Cardiac septum (tissue), 1 donor: Measurements from ENCODE around the gene ISYNA1. TPM values are rescaled to one million over a fixed set of nuclear protein-coding genes. Genes with fewer than 3 reads are reported as not detected.

ENCODE experiments used
- DNase-seq: peaks from one replicate; pipeline ENCODE4 v3.0.0-alpha.2; 2020; ENCODE audit warnings: low spot score
- intact Hi-C: fragments of 100-400 bp; cut with DNase I; formaldehyde crosslinking; loops from one replicate; pipeline ENCODE4 v1.14.0; 2022
- total RNA-seq: library from RNA; stranded (reverse); fragmentation: NEBNext Ultra II Directional; extraction: Animal tissue kit (Norgen Biotek cat#: 25700); gene quantifications from one replicate; pipeline ENCODE4 v1.2.1, GENCODE V29; 2021
- donor health status: DM: no; HTN: no; CAD: no.

Gene ISYNA1
- total RNA-seq, 1 donor from 2014 or later = 32.9 TPM

DNA sequence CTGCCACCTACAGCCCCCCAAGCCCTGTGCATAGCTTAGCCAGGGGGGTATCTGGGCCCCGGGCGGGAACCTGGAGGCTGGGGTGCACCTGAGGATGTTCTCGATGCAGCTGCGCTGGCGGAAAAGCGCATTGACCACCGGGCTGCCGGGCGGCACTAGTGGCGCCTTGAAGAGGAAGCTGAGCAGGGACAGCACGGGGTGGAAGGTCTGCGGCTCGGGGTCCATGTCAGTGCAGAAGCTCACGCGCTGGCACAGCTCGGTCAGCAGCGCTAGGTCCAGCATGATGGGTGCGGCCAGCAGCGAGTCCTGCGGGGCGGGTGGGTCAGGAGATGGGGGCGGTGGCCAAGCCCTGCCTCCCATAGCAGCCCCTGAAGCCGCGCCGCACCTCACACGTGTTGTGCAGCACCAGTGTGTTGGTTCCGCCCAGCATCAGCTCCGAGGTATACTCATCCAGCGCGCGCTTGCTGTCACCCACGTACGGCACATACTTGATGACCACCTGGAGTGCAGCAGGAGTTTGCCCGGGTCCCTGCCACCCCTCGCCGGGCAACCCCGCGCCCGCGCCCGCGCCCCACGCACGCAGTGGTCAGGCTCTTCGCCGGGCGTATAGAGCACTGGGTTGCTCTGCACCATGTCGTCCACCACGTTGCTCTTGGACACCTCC lies 2.6 kb downstream of the ISYNA1 start:
- DNase-seq = no peak
- intact Hi-C loops = no loop called here

DNA sequence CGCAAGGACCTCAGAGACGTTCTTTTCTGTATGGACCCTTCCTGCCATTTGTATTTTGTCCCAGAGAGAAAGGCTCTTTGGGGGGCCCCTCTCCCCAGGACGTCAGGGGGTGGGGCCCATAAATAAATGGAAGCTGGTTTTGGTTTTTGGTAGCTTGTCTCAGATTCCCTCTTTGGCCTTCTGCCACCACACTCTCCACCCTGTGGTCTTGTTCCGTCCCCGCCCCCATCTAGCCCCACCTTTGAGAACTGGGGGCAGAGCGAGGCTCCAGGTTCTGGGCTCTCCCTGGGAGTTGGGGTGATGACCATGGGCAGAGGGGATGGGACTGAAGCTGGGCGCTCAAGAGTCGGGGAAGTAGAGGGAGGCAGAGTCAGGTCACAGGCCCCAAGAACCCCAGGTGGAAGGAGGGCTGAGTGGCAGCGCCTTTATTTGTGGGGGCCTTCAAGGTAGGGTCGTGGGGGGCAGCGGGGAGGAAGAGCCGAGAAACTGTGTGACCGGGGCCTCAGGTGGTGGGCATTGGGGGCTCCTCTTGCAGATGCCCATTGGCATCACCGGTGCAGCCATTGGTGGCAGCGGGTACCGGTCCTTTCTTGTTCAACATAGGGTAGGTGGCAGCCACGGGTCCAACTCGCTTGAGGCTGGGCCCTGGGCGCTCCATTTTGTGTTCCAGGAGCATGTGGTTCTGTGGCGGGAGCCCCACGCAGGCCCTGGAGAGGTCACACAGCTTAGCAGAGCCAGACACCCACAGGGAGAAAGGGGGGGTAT lies 3.3 kb downstream of the ISYNA1 start:
- intact Hi-C loops = no loop called here
- no peak for DNase-seq

DNA sequence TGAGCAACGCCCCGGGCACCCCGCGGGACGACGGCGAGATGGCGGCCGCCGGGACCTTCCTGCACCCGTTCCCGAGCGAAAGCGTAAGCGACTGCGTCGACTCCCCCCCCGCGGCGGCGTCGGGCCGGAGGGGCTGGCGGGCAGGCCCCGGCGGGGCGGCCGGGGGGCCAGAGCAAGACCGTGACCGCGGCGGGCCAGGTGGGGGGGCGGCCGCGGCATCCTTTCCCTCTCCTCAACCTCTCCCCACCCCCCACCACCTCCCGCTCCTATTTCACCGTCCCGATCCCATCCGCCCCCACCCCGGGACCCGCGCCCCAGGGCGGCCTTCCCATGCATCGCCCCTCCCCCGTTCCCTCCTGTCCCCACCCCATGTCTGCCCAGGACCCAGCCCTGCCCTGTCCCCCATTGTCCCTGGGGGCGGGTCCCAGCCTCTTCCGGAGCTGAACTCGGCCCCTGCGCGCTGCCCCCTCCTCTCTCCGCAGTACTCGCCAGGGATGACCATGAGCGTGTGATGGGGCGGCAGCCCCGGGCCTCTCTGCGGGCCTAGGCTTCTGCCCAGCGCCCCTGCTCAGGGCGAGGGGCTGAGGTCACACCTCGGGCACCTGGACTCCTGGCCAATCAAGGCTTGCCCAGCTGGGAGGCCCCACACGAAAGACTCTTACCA lies 4.1 kb downstream of the ISYNA1 start:
- DNase-seq = no peak
- intact Hi-C loops = no loop called here

DNA sequence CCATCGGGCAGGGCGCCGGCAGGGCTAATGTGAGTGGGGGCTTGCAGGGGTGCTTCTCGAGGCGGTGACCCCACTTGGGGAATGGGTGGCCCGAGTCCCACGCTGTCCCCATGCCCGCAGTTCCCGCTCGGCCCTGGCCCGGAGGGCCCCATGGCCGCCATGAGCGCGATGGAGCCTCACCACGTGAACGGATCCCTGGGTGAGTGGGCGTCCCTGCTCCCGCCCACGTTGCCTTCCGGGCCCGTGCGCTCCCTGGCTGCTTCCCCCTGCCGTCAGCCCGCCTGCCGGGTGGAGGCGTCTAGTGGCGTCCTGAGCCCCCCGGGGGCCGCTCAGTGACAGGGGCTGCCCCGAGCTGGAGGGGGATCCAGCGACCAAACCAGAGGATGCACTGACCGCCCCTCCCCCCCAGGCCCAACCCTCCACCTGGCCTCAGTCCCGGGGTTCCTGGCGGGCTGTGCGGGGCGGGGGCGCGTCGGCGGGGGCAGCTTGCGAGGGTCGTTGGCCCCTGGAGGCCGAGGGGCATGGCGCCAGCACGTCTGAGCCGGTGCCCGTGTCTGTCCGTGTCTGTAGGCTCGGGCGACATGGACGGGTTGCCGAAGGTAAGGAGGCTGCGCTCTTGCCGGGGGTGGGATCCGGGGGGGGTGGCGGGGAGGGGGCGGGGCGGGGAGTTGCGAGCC lies 4.8 kb downstream of the ISYNA1 start:
- intact Hi-C loops = no loop called here
- no peak for DNase-seq

DNA sequence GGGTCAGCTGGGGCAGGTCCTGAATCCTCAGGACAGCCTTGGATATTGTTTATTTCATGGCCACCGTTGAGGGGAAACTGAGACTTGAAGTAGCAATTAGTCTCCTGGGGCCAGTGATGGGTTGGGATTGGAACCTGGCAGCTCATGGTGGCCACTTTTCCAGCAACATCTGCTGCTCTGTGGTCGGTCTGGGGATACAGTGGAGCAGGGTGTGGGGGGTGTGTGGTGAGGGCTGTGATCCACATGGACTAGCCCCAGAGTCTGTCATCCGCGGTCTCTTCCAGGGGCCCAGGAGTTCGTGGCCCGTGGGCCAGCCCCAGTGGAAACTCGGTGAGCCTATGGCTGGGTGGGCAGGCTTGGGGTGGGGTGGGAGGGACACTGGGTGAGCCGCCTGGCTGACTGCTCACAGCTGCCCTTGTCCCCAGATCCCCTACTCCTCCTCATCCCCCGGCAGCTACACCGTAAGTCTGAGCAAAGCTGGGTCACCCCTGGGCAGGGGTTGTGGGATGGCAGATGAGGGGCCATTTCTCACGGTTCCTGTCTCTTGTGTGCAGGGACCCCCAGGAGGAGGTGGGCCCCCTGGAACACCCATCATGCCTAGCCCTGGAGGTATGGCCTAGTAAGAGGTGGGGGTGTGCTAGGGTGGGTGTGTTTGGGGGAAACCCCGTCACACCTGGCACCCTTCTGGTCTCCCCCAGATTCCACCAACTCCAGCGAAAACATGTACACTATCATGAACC lies 5.5 kb downstream of the ISYNA1 start:
- no peak for DNase-seq
- intact Hi-C loops = no loop called here

DNA sequence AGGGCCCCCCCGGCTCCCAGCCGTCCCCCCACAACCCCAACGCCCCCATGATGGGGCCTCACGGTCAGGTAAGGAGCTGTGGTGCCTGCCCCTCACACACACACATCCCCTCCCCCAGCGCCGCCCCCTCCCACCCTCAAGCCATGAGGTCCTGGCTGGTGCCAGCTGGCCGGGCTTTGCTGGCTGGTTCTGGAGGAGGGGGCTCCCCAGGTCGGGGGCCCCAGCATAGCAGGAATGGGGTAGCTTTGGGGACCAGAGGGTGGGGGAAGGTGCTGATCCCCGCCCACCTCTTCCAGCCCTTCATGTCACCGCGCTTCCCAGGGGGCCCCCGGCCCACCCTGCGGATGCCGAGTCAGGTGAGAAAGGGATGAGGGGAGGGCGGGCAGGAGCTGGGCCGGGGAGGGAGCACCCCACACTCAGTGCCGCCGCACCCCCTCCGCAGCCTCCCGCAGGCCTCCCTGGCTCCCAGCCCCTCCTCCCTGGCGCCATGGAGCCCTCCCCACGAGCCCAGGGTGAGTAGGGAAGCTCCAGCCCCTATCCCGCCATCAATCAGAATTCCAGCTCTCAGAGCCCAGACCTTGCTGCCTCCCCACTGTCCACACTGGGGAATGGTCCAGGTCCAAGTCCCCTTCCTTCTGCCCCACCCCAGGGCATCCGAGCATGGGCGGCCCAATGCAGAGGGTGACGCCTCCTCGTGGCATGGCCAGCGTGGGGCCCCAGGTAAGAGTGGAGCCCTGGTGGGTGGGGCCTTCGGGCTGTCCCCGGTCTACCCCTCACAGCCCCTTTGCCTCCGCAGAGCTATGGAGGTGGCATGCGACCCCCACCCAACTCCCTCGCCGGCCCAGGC lies 6.4 kb downstream of the ISYNA1 start:
- intact Hi-C loops = no loop called here
- no peak for DNase-seq

DNA sequence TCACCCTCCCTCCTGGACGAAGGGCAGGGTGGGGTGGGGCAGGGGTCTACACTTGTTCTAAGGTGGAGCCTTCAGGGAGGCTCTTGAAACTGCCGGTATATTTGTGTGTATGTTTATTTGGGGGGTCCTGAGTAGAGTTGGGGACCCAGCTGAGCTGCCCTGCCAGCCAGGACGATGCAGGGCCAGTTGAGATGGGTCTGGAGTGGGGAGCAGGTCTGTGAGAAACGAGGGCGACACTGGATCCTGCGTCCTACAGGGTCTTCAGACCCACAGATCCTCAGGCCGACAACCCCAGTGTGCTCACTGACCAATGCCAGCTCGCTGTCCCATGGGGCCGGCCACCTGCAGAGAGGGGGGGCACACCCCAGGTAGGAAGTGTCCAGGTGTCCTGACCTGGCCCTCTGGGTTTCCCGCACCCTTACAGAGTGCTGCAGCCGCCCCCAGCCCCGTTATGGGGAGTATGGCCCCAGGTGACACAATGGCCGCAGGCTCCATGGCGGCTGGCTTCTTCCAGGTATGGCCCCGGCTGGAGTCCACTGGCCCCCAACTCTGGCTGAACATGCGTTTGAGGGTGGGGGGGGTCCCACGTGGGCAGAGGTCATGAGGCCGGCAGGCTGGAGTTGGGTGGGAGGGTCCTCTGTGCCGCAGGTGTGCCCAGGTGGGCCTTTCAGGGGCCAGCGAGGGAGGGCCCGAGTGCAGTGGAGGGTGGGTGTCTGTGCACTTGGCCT lies 7.4 kb downstream of the ISYNA1 start:
- DNase-seq = no peak
- intact Hi-C loops = no loop called here

DNA sequence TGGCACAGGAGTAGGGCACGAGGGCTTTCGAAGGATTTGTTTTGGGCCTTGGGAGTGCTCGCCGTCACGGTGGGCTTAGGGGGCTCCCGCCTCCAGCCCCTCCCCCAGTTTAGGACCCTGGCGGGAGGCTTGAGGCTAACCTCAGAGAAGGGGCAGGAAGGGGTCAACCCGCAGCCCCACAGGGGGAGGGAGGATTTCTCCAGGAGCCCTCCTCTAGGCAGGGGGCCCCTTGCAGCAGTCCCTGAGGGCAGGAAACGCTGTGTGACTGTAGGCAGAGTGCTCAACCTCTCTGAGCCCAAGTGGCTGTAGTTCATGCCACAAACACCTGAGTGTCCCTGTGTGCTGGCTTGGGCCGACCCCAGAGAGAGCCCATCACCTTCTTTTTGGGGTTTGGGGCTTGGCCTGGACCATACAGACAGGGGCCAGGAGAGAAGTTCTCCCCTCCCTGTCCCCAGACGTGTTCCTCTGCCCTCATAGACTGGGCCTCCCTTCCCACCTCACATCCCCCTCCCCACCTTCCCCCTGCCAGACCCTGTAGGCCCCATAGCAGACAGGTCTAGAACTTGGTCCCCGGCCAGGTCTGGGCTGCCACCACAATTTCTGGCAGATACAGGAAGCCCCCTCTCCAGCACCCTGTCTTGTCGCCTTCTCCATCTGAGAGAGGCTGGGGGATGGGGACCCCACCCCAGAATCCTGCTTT lies 8.1 kb downstream of the ISYNA1 start:
- intact Hi-C loops = no loop called here
- DNase-seq = no peak

DNA sequence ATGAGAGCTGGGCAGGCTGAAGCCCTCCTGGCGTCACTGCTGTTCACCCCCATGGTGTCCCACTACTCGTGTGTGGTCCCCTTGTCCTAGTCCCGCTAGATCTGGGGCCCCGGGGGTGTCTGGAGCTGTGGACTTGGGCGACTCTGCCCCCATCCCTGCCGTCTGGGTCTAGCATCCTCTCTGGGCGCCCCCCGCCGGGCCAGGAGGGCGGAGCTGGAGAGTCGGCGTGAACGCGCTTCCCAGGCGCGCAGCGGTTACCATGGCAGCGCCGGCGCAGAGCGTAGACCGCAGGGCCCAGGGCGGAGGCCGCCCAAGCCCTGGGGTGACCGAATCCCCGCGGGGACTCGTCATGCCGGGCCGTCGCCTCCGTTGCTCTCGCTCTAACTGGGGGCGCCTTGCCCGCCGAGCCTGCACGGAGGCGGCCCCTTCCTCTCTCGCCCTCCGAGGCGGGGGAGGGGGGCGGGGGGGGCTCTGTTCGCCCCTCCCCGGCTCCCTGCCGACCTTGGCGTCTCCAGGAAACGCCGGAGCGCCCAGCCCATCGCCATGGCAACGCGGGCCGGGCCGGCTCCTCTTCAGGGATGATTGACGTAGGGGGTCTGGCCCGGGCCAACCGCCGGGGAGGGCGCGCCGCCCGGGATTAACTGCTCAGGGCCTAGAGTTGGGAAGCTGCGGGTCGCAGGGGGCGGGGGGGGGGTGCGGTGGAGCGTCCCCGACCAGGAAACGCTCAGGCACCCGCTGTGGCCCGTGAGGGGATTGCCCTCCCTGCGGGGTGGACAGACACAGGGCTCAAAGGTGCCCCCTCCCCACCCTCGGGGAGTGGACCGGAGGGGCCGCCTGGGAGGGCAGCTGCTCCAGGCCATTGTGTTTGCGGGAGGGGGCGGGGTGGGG lies 8.9 kb downstream of the ISYNA1 start:
- peak; percentile 84 for DNase-seq
- intact Hi-C loops = no loop called here

DNA sequence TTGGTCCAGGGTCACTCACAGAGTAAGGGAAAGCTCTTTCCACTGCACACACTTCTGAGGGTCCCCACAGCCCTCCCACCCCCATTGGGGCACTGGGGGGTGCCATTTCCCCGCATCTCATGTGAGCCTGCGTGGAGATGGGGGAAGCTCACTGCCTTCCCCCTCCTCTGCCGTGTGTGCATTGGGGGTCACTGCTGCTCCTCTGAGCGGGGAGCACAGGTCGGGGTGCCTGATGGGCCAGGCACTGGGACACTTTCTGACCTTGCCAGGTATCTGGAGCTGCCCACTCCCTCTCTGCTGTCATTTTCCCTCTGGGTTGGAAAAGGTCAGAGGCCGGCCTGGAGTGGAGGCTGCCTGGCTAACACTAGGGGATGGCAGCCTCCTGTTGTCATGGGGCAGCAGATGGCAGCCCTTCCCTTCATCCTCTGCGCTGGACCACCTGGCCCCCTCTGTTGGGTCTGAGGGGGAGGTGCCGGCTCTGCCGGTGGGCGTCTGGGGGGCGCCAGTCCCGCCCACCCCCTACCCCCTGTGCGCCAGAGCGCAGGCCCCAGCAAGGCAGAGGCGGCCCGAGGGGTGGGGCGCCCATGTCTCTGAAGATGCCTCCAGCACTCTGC lies 9.7 kb downstream of the ISYNA1 start:
- intact Hi-C loops = no loop called here
- no peak for DNase-seq

DNA sequence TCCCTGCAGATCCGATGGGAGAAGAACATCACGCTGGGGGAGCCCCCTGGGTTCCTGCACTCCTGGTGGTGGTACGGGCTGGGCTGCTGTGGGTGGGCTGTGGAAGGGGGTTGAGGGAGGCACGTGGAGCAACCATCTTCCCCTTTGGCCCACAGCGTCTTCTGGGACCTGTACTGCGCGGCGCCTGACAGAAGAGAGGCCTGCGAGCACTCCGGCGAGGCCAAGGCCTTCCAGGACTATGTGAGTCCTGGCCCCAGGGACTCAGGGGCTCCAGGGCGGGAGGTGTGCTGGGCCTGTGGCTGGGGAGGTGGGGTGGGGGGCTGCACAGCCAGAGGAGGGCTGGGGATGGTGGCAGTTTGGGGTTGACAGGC lies 10.2 kb downstream of the ISYNA1 start:
- DNase-seq = no peak
- intact Hi-C loops = no loop called here

DNA sequence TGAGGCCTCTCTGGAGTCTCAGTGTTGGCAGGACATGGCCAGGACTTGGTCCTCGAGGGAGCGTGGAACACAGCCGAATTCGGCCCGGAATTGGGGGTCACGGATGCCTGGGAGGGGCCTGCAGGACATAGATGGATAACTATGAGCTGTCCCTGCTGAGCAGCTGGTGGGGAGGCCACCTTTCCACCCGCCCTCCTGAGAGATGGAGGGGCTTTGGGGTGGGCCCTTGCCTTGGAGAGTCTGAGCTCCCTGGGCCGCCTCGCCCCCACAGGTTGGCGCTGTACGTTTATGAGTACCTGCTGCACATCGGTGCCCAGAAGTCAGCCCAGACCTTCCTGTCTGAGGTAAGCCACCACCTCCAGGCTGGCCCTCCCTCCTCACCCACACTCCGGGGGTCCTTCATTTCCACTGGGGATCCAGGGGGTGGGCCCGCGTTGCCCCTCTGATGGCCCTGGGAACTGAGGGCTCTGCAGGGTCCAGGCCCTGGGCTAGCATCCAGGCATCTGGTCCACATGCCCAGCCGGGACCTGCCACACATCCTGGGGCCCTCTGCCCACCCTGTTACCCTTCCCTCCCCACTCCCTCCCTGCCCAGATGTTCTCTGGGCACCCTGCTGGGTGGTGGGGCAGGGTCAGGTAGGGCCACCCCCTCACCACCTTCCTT lies 10.7 kb downstream of the ISYNA1 start:
- DNase-seq = no peak

DNA sequence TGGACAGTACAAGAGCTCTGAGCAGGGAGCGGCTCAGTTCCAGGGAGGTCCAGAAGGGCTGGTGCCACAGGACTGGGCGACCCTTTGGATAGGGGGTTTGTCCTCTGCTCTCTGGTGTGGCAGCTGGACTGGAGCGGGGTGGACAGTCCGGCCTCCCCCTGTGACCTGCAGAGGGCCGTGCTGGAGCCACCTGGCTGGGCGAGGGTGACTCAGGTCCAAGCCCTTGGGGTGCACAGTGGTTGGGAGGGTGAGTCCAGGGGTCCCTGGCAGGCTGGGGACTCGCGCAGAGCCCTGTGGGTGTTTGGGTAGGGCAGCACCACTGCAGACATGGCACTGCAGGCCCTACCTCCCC lies 11.5 kb downstream of the ISYNA1 start:
- no peak for DNase-seq
- intact Hi-C loops = no loop called here

More for the DNA sequence above, 10.7 kb downstream of the ISYNA1 start:
- intact Hi-C loops = no loop called here

DNA sequence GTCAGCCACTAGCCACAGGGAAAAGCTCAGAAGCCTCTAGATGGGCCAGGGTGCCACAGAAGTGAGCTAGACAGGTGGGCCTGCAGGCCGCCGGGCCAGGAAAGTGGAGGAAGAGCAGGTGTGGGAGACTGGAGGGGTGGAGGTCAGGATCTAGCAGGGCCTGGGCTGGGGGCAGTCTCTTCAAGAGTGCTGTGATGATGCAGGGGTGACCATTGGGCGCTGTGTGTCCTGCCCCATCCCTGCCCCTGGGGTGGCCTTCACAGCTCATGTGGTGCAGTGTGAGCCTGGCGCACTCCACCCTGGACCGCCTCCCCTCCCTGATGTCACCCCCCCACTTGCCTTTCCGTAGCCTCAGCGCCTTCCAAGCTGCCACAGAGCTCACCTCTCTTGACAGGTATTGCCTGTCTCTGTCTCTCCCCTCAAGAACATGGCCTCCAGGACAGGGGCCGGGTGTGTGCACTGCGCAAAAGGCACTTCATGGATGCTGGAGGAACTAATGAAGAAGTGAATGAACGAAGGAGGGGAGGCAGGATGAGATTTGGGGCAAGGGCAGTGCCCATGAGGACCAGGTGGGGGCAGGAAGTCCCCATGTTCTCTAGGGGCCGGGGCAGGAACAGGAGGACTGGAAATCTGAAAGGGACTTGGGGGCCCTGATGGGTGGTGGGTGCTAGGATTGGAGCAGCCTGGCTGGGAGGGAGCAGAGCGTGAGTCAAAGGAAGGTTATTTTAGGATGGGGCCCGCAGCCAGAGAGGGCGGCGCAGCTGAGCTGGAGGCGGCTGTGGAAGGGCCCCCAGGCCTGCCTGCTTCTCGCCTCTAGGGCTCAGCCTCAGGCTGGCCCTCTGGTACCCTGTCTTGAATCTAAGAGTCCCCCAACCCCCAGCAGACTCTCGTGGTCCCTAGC lies 12.2 kb downstream of the ISYNA1 start:
- intact Hi-C loops = no loop called here
- peak; percentile 85 for DNase-seq
